ENCODE results near the gene RAD51B. TPM values are rescaled to one million over a fixed set of nuclear protein-coding genes. Genes with fewer than 3 reads are reported as not detected.

The RAD51B gene
- total RNA-seq, 1 experiment from 2014 or later: 16.7 TPM

- Mint-ChIP-seq H3K27me3 (ENCODE audit: low read depth) (no peaks in the 10 kb centered on the region), H3K36me3 (ENCODE audit: insufficient read depth in 1 of 3, low read depth in 3 of 3) (no peaks in the 10 kb centered on the region), H3K4me3 (no peak overlapping the region), H3K9me3 (no peaks in the 10 kb centered on the region), H3K4me1 (peaks cover 76 to 81% of the 10 kb centered on the region in 2 experiments), H3K27ac (peak overlapping the region in 1 of 3 experiments; percentile 91; a peak in 1 of 7 replicates)
- H3K27ac ChIP-seq (ENCODE audit: insufficient read length, low read depth, low read length): no peak overlapping the region
- DNase-seq: no peak
- no peak overlapping the region for H2BK15ac ChIP-seq (ENCODE audit: low read depth, low read length)
- H3K18ac ChIP-seq (ENCODE audit: insufficient read length, low read depth, low read length): no peak overlapping the region
- no peaks in the 10 kb centered on the region for H3K79me1 ChIP-seq (ENCODE audit: insufficient read depth, low read depth, low read length, poor library complexity, severe bottlenecking)
- no peak overlapping the region for H3K9ac ChIP-seq (ENCODE audit: extremely low read depth, insufficient read length, low read length)
- no peak overlapping the region for H2BK12ac ChIP-seq (ENCODE audit: insufficient read length, low read depth, low read length)
- H3K4me2 ChIP-seq (ENCODE audit: insufficient read depth, insufficient read length, low read length): no peak overlapping the region
- no peak overlapping the region for H2AK5ac ChIP-seq (ENCODE audit: insufficient read length, low read length)
- H4K91ac ChIP-seq (ENCODE audit: insufficient read length, low read depth, low read length): no peak overlapping the region
- peak overlapping the region; percentile 17 for H2BK120ac ChIP-seq (ENCODE audit: low read depth, low read length, poor library complexity, severe bottlenecking)
- H3K56ac ChIP-seq (ENCODE audit: insufficient read length, low read depth, low read length): no peak overlapping the region
- H3K4ac ChIP-seq (ENCODE audit: low read depth, low read length): no peak overlapping the region
- H3K4me1 ChIP-seq (ENCODE audit: insufficient read depth, low read length): peaks cover 9% of the 10 kb centered on the region; the same call in 1 of the 2 replicates
- H4K5ac ChIP-seq (ENCODE audit: insufficient read length, low read depth, low read length): no peak overlapping the region
- WGBS (ENCODE audit: extremely low coverage, insufficient read length, low lambda C conversion rate): no CpG with 5 or more reads among the region's 3 CpGs
- no peak overlapping the region for H3T11ph ChIP-seq (ENCODE audit: low read length)
- H3K27me3 ChIP-seq (ENCODE audit: insufficient read depth, low read length): no peaks in the 10 kb centered on the region
- H3K23me2 ChIP-seq (ENCODE audit: insufficient read length, low read depth, low read length, poor library complexity, severe bottlenecking): no peaks in the 10 kb centered on the region
- H3K9me3 ChIP-seq (ENCODE audit: control insufficient read depth, low read depth, low read length): no peaks in the 10 kb centered on the region
- H3K79me2 ChIP-seq (ENCODE audit: insufficient read depth, low read length): no peaks in the 10 kb centered on the region
- no peak overlapping the region for H3K14ac ChIP-seq (ENCODE audit: insufficient read depth, low read length)
- H4K20me1 ChIP-seq (ENCODE audit: control insufficient read depth, insufficient read depth, insufficient read length): no peaks in the 10 kb centered on the region
- no peak overlapping the region for H4K8ac ChIP-seq (replicated peaks; ENCODE audit: insufficient read length, low read depth, low read length)
- TF ChIP-seq CTCF (conservative IDR thresholded peaks at IDR 0.05): no peak
- no peak overlapping the region for H2BK5ac ChIP-seq (ENCODE audit: insufficient read length, low read length)
- H2AFZ ChIP-seq (ENCODE audit: low read length): no peak overlapping the region
- H3K23ac ChIP-seq (ENCODE audit: insufficient read length, low read depth, low read length): no peak overlapping the region
- H2BK20ac ChIP-seq (ENCODE audit: low read depth, low read length, poor library complexity, severe bottlenecking): no peak overlapping the region
Measured at GRCh38 chr14:68249661-68250451, 430.3 kb downstream of the RAD51B start.
